Tibial nerve (tissue), 4 donors: Measurements from ENCODE around the gene ELOB. TPM values are rescaled to one million over a fixed set of nuclear protein-coding genes. Genes with fewer than 3 reads are reported as not detected.

Experiments used
- DNase-seq, 2 donors: peaks; one replicate each; pipeline ENCODE4 v3.0.0-alpha.2; 2019; ENCODE audit warnings: low spot score in 2 of 2
- H3K27ac ChIP-seq, 4 donors: fragments of 200-600 bp; sonication (generic) in 3 of 4; one replicate each; pipeline ENCODE4 v1.5.1; 2017 to 2019; ENCODE audit warnings: mild to moderate bottlenecking in 1 of 4
- H3K27me3 ChIP-seq, 2 donors: fragments of 200-600 bp; sonication (generic) in 1 of 2; one replicate each; pipeline versions ENCODE4 v1.5.1 to v1.6.0; 2017 to 2019
- H3K36me3 ChIP-seq, 3 donors: fragments of 200-600 bp; sonication (generic); one replicate each; pipeline ENCODE4 v1.5.1; 2018 to 2019
- H3K4me1 ChIP-seq, 4 donors: fragments of 200-600 bp; sonication (generic) in 3 of 4; one replicate each; pipeline ENCODE4 v1.5.1; 2017 to 2019
- H3K4me3 ChIP-seq, 4 donors: fragments of 200-600 bp; sonication (generic) in 3 of 4; one replicate each; pipeline ENCODE4 v1.5.1; 2017 to 2019; ENCODE audit warnings: mild to moderate bottlenecking in 1 of 4, moderate library complexity in 1 of 4
- H3K9me3 ChIP-seq, 4 donors: fragments of 200-600 bp; sonication (generic) in 3 of 4; one replicate each; pipeline ENCODE4 v1.5.1; 2017 to 2019
- CTCF ChIP-seq, 5 experiments: fragments of 200-600 bp in 3 of 5; fragments of 450-650 bp in 2 of 5; sonication (generic) in 3 of 5; IDR thresholded peaks; one replicate each; pipeline ENCODE4 v1.5.1; 2016 to 2019; ENCODE audit warnings: antibody characterized with exemption in 5 of 5, mild to moderate bottlenecking in 3 of 5, moderate library complexity in 2 of 5
- EP300 ChIP-seq, 2 donors: sonication (generic); formaldehyde crosslinking; IDR thresholded peaks; one replicate each; pipeline ENCODE4 v1.6.1; 2017; ENCODE audit warnings: antibody characterized with exemption in 2 of 2, mild to moderate bottlenecking in 1 of 2
- POLR2A ChIP-seq, 2 donors: fragments of 450-650 bp; IDR thresholded peaks; one replicate each; pipeline ENCODE4 v1.6.1; 2017; ENCODE audit warnings: antibody characterized with exemption in 2 of 2, mild to moderate bottlenecking in 2 of 2, moderate library complexity in 2 of 2
- WGBS, 2 donors: methylation state at CpG; one replicate each; pipeline ENCODE4 v1.1.5; 2018; 5-methylcytosine and 5-hydroxymethylcytosine counted together
- total RNA-seq, 4 donors: library from RNA; depleted of rRNA; stranded (reverse); fragments of >200 nt; gene quantifications; one replicate each; pipeline ENCODE4 v1.1.0, GENCODE V29; 2016

Gene ELOB
- total RNA-seq, 4 donors from 2014 or later: 293 to 759 (median 513) TPM

- Histone ChIP-seq H3K4me1 (peaks cover 0 to 84% (median 32%) of the 10 kb centered on the region in 4 donors), H3K27me3 (no peaks in the 10 kb centered on the region), H3K36me3 (peaks cover 5 to 62% (median 35%) of the 10 kb centered on the region in 3 donors), H3K4me3 (no peak overlapping the region), H3K27ac (peak overlapping the region; percentile 3 to 100 (median 68)), H3K9me3 (no peaks in the 10 kb centered on the region)
- 70 to 72% methylated on average over 11 to 12 of the region's 12 CpGs for WGBS, 2 donors
- TF ChIP-seq EP300 (IDR thresholded peaks at IDR 0.05) (no peak), CTCF (IDR thresholded peaks at IDR 0.05) (no peak), POLR2A (IDR thresholded peaks at IDR 0.05) (no peak)
- DNase-seq: no peak
These were observed 3.7 kb downstream of the ELOB start for GRCh38 chr16:2773188-2773968.

GRCh38 chr16:2771496-2772402, 5.3 kb downstream of the ELOB start:
- peaks cover 0 to 97% (median 33%) of the 10 kb centered on the region in 4 donors for H3K4me1 ChIP-seq
- TF ChIP-seq POLR2A (IDR thresholded peaks at IDR 0.05) (no peak), CTCF (IDR thresholded peaks at IDR 0.05) (no peak), EP300 (IDR thresholded peaks at IDR 0.05) (no peak)
- H3K36me3 ChIP-seq: peaks cover 5 to 79% (median 47%) of the 10 kb centered on the region in 3 donors
- DNase-seq: no peak
- H3K9me3 ChIP-seq: no peaks in the 10 kb centered on the region
- peak overlapping the region; percentile 68 to 100 (median 82) for H3K27ac ChIP-seq
- WGBS, 2 donors: 58 to 64% methylated on average over 18 of the region's 18 CpGs
- no peak overlapping the region for H3K4me3 ChIP-seq
- no peaks in the 10 kb centered on the region for H3K27me3 ChIP-seq

- H3K36me3 ChIP-seq: peaks cover 8 to 93% (median 55%) of the 10 kb centered on the region in 3 donors
These were observed 6.8 kb downstream of the ELOB start for GRCh38 chr16:2770057-2770951.

GRCh38 chr16:2769675-2770056, 7.4 kb downstream of the ELOB start:
- H3K36me3 ChIP-seq: peaks cover 8 to 96% (median 61%) of the 10 kb centered on the region in 3 donors
- H3K4me3 ChIP-seq: peak overlapping the region in 1 of 4 donors; percentile 10
- no peaks in the 10 kb centered on the region for H3K27me3 ChIP-seq
- peaks cover 0 to 85% (median 18%) of the 10 kb centered on the region in 4 donors for H3K4me1 ChIP-seq
- peak; percentile 71 to 79 for DNase-seq
- 61 to 69% methylated on average over 14 of the region's 14 CpGs for WGBS, 2 donors
- H3K9me3 ChIP-seq: no peaks in the 10 kb centered on the region
- no peak for TF ChIP-seq POLR2A (IDR thresholded peaks at IDR 0.05)
- TF ChIP-seq EP300 (IDR thresholded peaks at IDR 0.05): peak in 1 of 2 donors; percentile 81
- TF ChIP-seq CTCF (IDR thresholded peaks at IDR 0.05): no peak
- H3K27ac ChIP-seq: peak overlapping the region; percentile 73 to 100 (median 82)

More at GRCh38 chr16:2770057-2770951, 6.8 kb downstream of the ELOB start:
- peaks cover 0 to 91% (median 23%) of the 10 kb centered on the region in 4 donors for H3K4me1 ChIP-seq
- peak overlapping the region in 1 of 4 donors; percentile 10 for H3K4me3 ChIP-seq
- no peaks in the 10 kb centered on the region for H3K9me3 ChIP-seq
- 77 to 79% methylated on average over 28 to 32 of the region's 32 CpGs for WGBS, 2 donors
- TF ChIP-seq POLR2A (IDR thresholded peaks at IDR 0.05): no peak
- peak overlapping the region; percentile 68 to 100 (median 82) for H3K27ac ChIP-seq
- H3K27me3 ChIP-seq: no peaks in the 10 kb centered on the region
- no peak for DNase-seq

- H3K4me3 ChIP-seq: peak overlapping the region in 1 of 4 donors; percentile 3
- no peaks in the 10 kb centered on the region for H3K9me3 ChIP-seq
- H3K27ac ChIP-seq: peak overlapping the region; percentile 73 to 100 (median 82)
- TF ChIP-seq CTCF (IDR thresholded peaks at IDR 0.05) (no peak), EP300 (IDR thresholded peaks at IDR 0.05) (no peak), POLR2A (IDR thresholded peaks at IDR 0.05) (no peak)
- WGBS, 2 donors: 71 to 77% methylated on average over 11 of the region's 11 CpGs
- no peaks in the 10 kb centered on the region for H3K27me3 ChIP-seq
- no peak for DNase-seq
- peaks cover 8 to 96% (median 67%) of the 10 kb centered on the region in 3 donors for H3K36me3 ChIP-seq
- H3K4me1 ChIP-seq: peaks cover 0 to 79% (median 17%) of the 10 kb centered on the region in 4 donors
These were observed 8.0 kb downstream of the ELOB start for GRCh38 chr16:2769100-2769529.
